GM12878 (cell line): ENCODE data around the gene SNAI3. TPM values are rescaled to one million over a fixed set of nuclear protein-coding genes. Genes with fewer than 3 reads are reported as not detected.

ENCODE experiments used
- ATAC-seq: fragments of 200-7000 bp; cut with Tn5 transposase; 3 replicates; pipeline ENCODE4 v1.9.1; 2020; ENCODE audit warnings: mild to moderate bottlenecking, moderate library complexity
- BruUV-seq: library from RNA; stranded (reverse); fragments of 400-500 nt; replicated peaks from 2 replicates; lab custom pipeline; 2021; lab: Mats Ljungman, UMichigan
- CTCF ChIA-PET: fragments of 300-600 bp; sonication (Branson Sonifier 250); formaldehyde crosslinking; extraction: SDS; loops from one replicate; lab custom pipeline; 2021; ENCODE audit warnings: inconsistent platforms; lab: Yijun Ruan, JAX
- POLR2A ChIA-PET: fragments of 350-600 bp; formaldehyde crosslinking; extraction: SDS; loops from one replicate; lab custom pipeline; 2021; ENCODE audit warnings: inconsistent platforms; lab: Charles Lee
- RAD21 ChIA-PET: fragments of 300-600 bp; sonication (Branson Sonifier 250); formaldehyde crosslinking; loops from one replicate; lab custom pipeline; 2023; ENCODE audit warnings: antibody characterized with exemption; ENCODE audit not compliant: unreplicated experiment; lab: Charles Lee
- SMC1A ChIA-PET: fragments of 300-600 bp; sonication (Branson Sonifier 250); formaldehyde crosslinking; loops from one replicate; lab custom pipeline; 2023; ENCODE audit not compliant: unreplicated experiment, uncharacterized antibody; lab: Charles Lee
- DNase-seq: peaks from one replicate; pipeline ENCODE4 v3.0.0-alpha.2; 2011; ENCODE audit warnings: low read depth, low spot score
- FAIRE-seq: peaks from 3 replicates; lab custom pipeline; 2011; peaks lifted over from hg19 to GRCh38; lab: Jason Lieb, UNC
- H2AFZ ChIP-seq: 2 replicates; pipeline ENCODE4 v1.6.0; 2011; ENCODE audit warnings: low read depth, low read length, control low read depth; ENCODE audit not compliant: control insufficient read depth
- H3K27ac ChIP-seq: 2 replicates; pipeline ENCODE4 v1.5.1; 2011; ENCODE audit warnings: control low read depth; ENCODE audit not compliant: control insufficient read depth, insufficient read depth
- H3K27me3 ChIP-seq, 2 experiments: replicated peaks in 1 of 2; 2 replicates each; pipeline versions ENCODE4 v1.6.0 to v1.6.1; 2011; ENCODE audit warnings: low read length in 1 of 2; ENCODE audit not compliant: control insufficient read depth in 2 of 2, insufficient read depth in 2 of 2
- H3K36me3 ChIP-seq, 2 experiments: 2 replicates each; pipeline ENCODE4 v1.5.1; 2011; ENCODE audit warnings: low read length in 1 of 2; ENCODE audit not compliant: control insufficient read depth in 2 of 2, insufficient read depth in 2 of 2
- H3K4me1 ChIP-seq: 2 replicates; pipeline ENCODE4 v1.6.1; 2011; ENCODE audit warnings: mild to moderate bottlenecking, low read length, moderate library complexity, mixed read lengths; ENCODE audit not compliant: control insufficient read depth, insufficient read depth
- H3K4me2 ChIP-seq: 2 replicates; pipeline ENCODE4 v1.6.0; 2011; ENCODE audit warnings: control low read depth; ENCODE audit not compliant: control insufficient read depth, insufficient read depth
- H3K4me3 ChIP-seq: fragments of 200-600 bp; sonication (generic); 2 replicates; pipeline ENCODE4 v1.5.1; 2016
- H3K79me2 ChIP-seq: 2 replicates; pipeline ENCODE4 v1.6.0; 2011; ENCODE audit warnings: low read length; ENCODE audit not compliant: control insufficient read depth, insufficient read depth
- H3K9ac ChIP-seq: 2 replicates; pipeline ENCODE4 v1.8.0; 2011; ENCODE audit warnings: low read length, control low read depth, mixed read lengths; ENCODE audit not compliant: control insufficient read depth, insufficient read depth
- H3K9me3 ChIP-seq: replicated peaks from 3 replicates; pipeline ENCODE4 v1.5.1; 2011; ENCODE audit warnings: mild to moderate bottlenecking, low read length; ENCODE audit not compliant: control insufficient read depth, insufficient read depth
- H4K20me1 ChIP-seq: 2 replicates; pipeline ENCODE4 v1.6.0; 2011; ENCODE audit not compliant: control insufficient read depth, insufficient read depth
- BCLAF1 ChIP-seq: fragments of 450-650 bp; IDR thresholded peaks from 2 replicates; pipeline ENCODE4 v1.6.1; 2017; ENCODE audit warnings: antibody characterized with exemption, mild to moderate bottlenecking, moderate library complexity
- CBFB ChIP-seq: IDR thresholded peaks from 2 replicates; pipeline ENCODE4 v1.6.1; 2016; ENCODE audit warnings: antibody characterized with exemption, low read depth
- ESRRA ChIP-seq: IDR thresholded peaks from 2 replicates; pipeline ENCODE4 v1.6.1; 2012; ENCODE audit warnings: mild to moderate bottlenecking, low read length, improper control_type of control experiment
- IKZF2 ChIP-seq, 2 experiments: fragments of 450-650 bp; IDR thresholded peaks; 2 replicates each; pipeline ENCODE4 v1.6.1; 2017; ENCODE audit warnings: mild to moderate bottlenecking in 2 of 2, moderate library complexity in 2 of 2
- RUNX3 ChIP-seq: IDR thresholded peaks from 2 replicates; pipeline ENCODE4 v1.6.1; 2012; ENCODE audit warnings: low read length, inconsistent platforms
- ZNF384 ChIP-seq: IDR thresholded peaks from 2 replicates; pipeline ENCODE4 v1.6.1; 2012; ENCODE audit warnings: low read depth, mild to moderate bottlenecking, low read length, improper control_type of control experiment, borderline replicate concordance
- WGBS: methylation state at CpG from one replicate; pipeline ENCODE4 v1.1.6; 2016; ENCODE audit warnings: low lambda C conversion rate; ENCODE audit not compliant: insufficient replicate concordance, insufficient coverage; ENCODE audit errors: missing lambda C conversion rate; 5-methylcytosine and 5-hydroxymethylcytosine counted together
- in situ Hi-C: fragments of 300-500 bp; cut with MboI; formaldehyde crosslinking; loops from 9 replicates; pipeline ENCODE4 v1.14.3; 2018; ENCODE audit warnings: mixed read lengths
- intact Hi-C: fragments of 100-400 bp; cut with micrococcal nuclease; formaldehyde crosslinking; loops from one replicate; pipeline ENCODE4 v1.14.2; 2022; ENCODE audit not compliant: unreplicated experiment
- polyA plus RNA-seq, 11 experiments: library from polyadenylated mRNA; depleted of rRNA in 4 of 11; unstranded in 6 of 11; stranded (reverse) in 5 of 11; fragments of >200 nt; fragmentation: Nextera tagmentation in 4 of 11; fragmentation: Illumina TruSeq in 1 of 11; extraction: Ambion mirVana in 4 of 11; extraction: Trizol in 1 of 11; gene quantifications; 1 replicate in 1 of 11; 2 replicates in 10 of 11; pipeline versions ENCODE4 v1.2.1 to v1.2.3, GENCODE V29; 2011 to 2016; ENCODE audit warnings: inconsistent platforms in 2 of 11, missing spikeins in 2 of 11, low read depth in 1 of 11
- total RNA-seq, 4 experiments: library from RNA; depleted of rRNA in 3 of 4; stranded (reverse); fragments of >200 nt in 3 of 4; fragmentation: Illumina TruSeq in 1 of 4; extraction: Trizol in 1 of 4; gene quantifications; 2 replicates each; pipeline versions ENCODE4 v1.2.1 to v1.2.3, GENCODE V29; 2013 to 2021

Gene SNAI3
- total and polyA plus RNA-seq, 10 of the 15 experiments (the other 5 are each of a cell fraction or from before 2014, with no cell fraction given): 0.21 to 7.4 (median 3.0) TPM

GRCh38 chr16:88722784-88723506 is 36.6 kb upstream of the SNAI3 start:
- FAIRE-seq (no peak), ATAC-seq (no peak), DNase-seq (no peak)
- no TSS peak for BruUV-seq
- in situ Hi-C loops: no loop called here
- no peaks in the 10 kb centered on the region for H4K20me1 ChIP-seq
- H3K27ac ChIP-seq: no peak overlapping the region
- no peaks in the 10 kb centered on the region for H3K9me3 ChIP-seq
- 94% methylated on average over 39 of the region's 39 CpGs for WGBS
- H3K4me1 ChIP-seq: no peaks in the 10 kb centered on the region
- H2AFZ ChIP-seq: no peak overlapping the region
- H3K4me3 ChIP-seq: no peak overlapping the region
- TF ChIP-seq RUNX3 (no peak), ESRRA (no peak), BCLAF1 (no peak), IKZF2 (IDR thresholded peaks at IDR 0.05) (no peak), CBFB (no peak), ZNF384 (no peak)
- no peak overlapping the region for H3K9ac ChIP-seq
- ChIA-PET SMC1A (no interaction called here), POLR2A (no interaction called here), RAD21 (no interaction called here), CTCF (no interaction called here)
- H3K27me3 ChIP-seq: no peaks in the 10 kb centered on the region
- H3K36me3 ChIP-seq: peaks cover 0 to 64% of the 10 kb centered on the region in 2 experiments
- no peaks in the 10 kb centered on the region for H3K79me2 ChIP-seq
- intact Hi-C loops: no loop called here
- no peak overlapping the region for H3K4me2 ChIP-seq
